ENCODE results near the gene PLA2G1B. TPM values are rescaled to one million over a fixed set of nuclear protein-coding genes. Genes with fewer than 3 reads are reported as not detected.
"Not testable (repeated sequence)": the region's sequence is repeated elsewhere in the genome, so short reads cannot be mapped to it uniquely, and the experiment has no call there.

The PLA2G1B gene
- total RNA-seq, 1 donor from 2014 or later, result not detected

- ATAC-seq, result no peak
Observed at GRCh38 chr12:120358412-120359100, 31.0 kb upstream of the PLA2G1B start.

GRCh38 chr12:120357104-120357503 lies 29.5 kb upstream of the PLA2G1B start:
- ATAC-seq, result no peak

GRCh38 chr12:120356567-120357030 lies 29.0 kb upstream of the PLA2G1B start:
- ATAC-seq, result peak; percentile 88

GRCh38 chr12:120353556-120354317 lies 26.2 kb upstream of the PLA2G1B start:
- no peak for ATAC-seq

GRCh38 chr12:120353136-120353535 lies 25.6 kb upstream of the PLA2G1B start:
- no peak for ATAC-seq

- no peak for ATAC-seq
Observed at GRCh38 chr12:120352117-120352516, 24.5 kb upstream of the PLA2G1B start.

GRCh38 chr12:120350576-120351350 lies 23.2 kb upstream of the PLA2G1B start:
- no peak for ATAC-seq

- no peak for ATAC-seq
Observed at GRCh38 chr12:120347766-120348165, 20.2 kb upstream of the PLA2G1B start.

GRCh38 chr12:120346681-120347080 lies 19.1 kb upstream of the PLA2G1B start:
- ATAC-seq, result no peak

- no peak for ATAC-seq
Observed at GRCh38 chr12:120346031-120346430, 18.5 kb upstream of the PLA2G1B start.

GRCh38 chr12:120343692-120344091 lies 16.1 kb upstream of the PLA2G1B start:
- no peak for ATAC-seq

- ATAC-seq, result no peak
Observed at GRCh38 chr12:120343039-120343537, 15.5 kb upstream of the PLA2G1B start.

GRCh38 chr12:120342175-120343038 lies 14.8 kb upstream of the PLA2G1B start:
- peak; percentile 15 for ATAC-seq

- ATAC-seq, result no peak
Observed at GRCh38 chr12:120339256-120339655, 11.7 kb upstream of the PLA2G1B start.

GRCh38 chr12:120337730-120338129 lies 10.2 kb upstream of the PLA2G1B start:
- ATAC-seq, result no peak

- not testable (repeated sequence) for ATAC-seq
Observed at GRCh38 chr12:120336392-120336791, 8.8 kb upstream of the PLA2G1B start.

GRCh38 chr12:120335447-120335846 lies 7.9 kb upstream of the PLA2G1B start:
- ATAC-seq, result not testable (repeated sequence)

- no peak for ATAC-seq
Observed at GRCh38 chr12:120332523-120332922, 4.9 kb upstream of the PLA2G1B start.

GRCh38 chr12:120332041-120332440 lies 4.5 kb upstream of the PLA2G1B start:
- no peak for ATAC-seq

GRCh38 chr12:120331390-120331789 lies 3.8 kb upstream of the PLA2G1B start:
- no peak for ATAC-seq

GRCh38 chr12:120328228-120328627 lies 649 bp upstream of the PLA2G1B start:
- ATAC-seq, result no peak

- ATAC-seq, result peak; percentile 21
Observed at GRCh38 chr12:120324841-120325417, 2.6 kb downstream of the PLA2G1B start.
